ENCODE results near the gene CACTIN.

Gene CACTIN

GRCh38 chr19:3608750-3609322, 17.8 kb downstream of the CACTIN start:
- no peak for DNase-seq

GRCh38 chr19:3608079-3608641, 18.4 kb downstream of the CACTIN start:
- no peak for DNase-seq

- DNase-seq, result no peak
Observed at GRCh38 chr19:3607303-3608078, 19.1 kb downstream of the CACTIN start.

- DNase-seq, result peak; percentile 14
Observed at GRCh38 chr19:3606690-3607289, 19.8 kb downstream of the CACTIN start, which contains the start of gene TBXA2R. TSS of gene TBXA2R (minus strand) at chr19:3606875. CDS start at chr19:3600634, 6,241 bp downstream.

GRCh38 chr19:3606174-3606689, 20.4 kb downstream of the CACTIN start:
- peak; percentile 38 for DNase-seq

- DNase-seq, result no peak
Observed at GRCh38 chr19:3605770-3606169, 20.8 kb downstream of the CACTIN start.

GRCh38 chr19:3605361-3605760, 21.2 kb downstream of the CACTIN start:
- no peak for DNase-seq

- DNase-seq, result no peak
Observed at GRCh38 chr19:3604987-3605343, 21.6 kb downstream of the CACTIN start.

GRCh38 chr19:3604227-3604986, 22.2 kb downstream of the CACTIN start:
- DNase-seq, result no peak

GRCh38 chr19:3603121-3603811, 23.3 kb downstream of the CACTIN start:
- no peak for DNase-seq

GRCh38 chr19:3601021-3601420, 25.6 kb downstream of the CACTIN start:
- DNase-seq, result no peak

GRCh38 chr19:3599776-3600187, 26.8 kb downstream of the CACTIN start:
- DNase-seq, result no peak

- DNase-seq, result no peak
Observed at GRCh38 chr19:3595521-3596061, 31.0 kb downstream of the CACTIN start.

GRCh38 chr19:3593156-3593555, 33.4 kb downstream of the CACTIN start:
- no peak for DNase-seq

GRCh38 chr19:3591876-3592613, 34.5 kb downstream of the CACTIN start:
- no peak for DNase-seq

- no peak for DNase-seq
Observed at GRCh38 chr19:3590991-3591659, 35.5 kb downstream of the CACTIN start.

GRCh38 chr19:3589949-3590348, 36.6 kb downstream of the CACTIN start:
- no peak for DNase-seq

- no peak for DNase-seq
Observed at GRCh38 chr19:3589439-3589838, 37.2 kb downstream of the CACTIN start.

- DNase-seq, result no peak
Observed at GRCh38 chr19:3586707-3587346, 39.8 kb downstream of the CACTIN start.

- no peak for DNase-seq
Observed at GRCh38 chr19:3586127-3586626, 40.4 kb downstream of the CACTIN start.
